Cardiac septum (tissue), 1 donor: ENCODE results near the gene PLSCR1. TPM values are rescaled to one million over a fixed set of nuclear protein-coding genes. Genes with fewer than 3 reads are reported as not detected.
A peak's percentile ranks its signal among the peaks of the same experiment; 100 is the strongest.
"Not testable (repeated sequence)": the region's sequence is repeated elsewhere in the genome, so short reads cannot be mapped to it uniquely, and the experiment has no call there.

Experiments used
- DNase-seq: peaks from one replicate; pipeline ENCODE4 v3.0.0-alpha.2; 2020; ENCODE audit warnings: low spot score
- intact Hi-C: fragments of 100-400 bp; cut with DNase I; formaldehyde crosslinking; loops from one replicate; pipeline ENCODE4 v1.14.0; 2022
- total RNA-seq: library from RNA; stranded (reverse); fragmentation: NEBNext Ultra II Directional; extraction: Animal tissue kit (Norgen Biotek cat#: 25700); gene quantifications from one replicate; pipeline ENCODE4 v1.2.1, GENCODE V29; 2021
- donor health status: DM: no; HTN: no; CAD: no.

PLSCR1 gene
- total RNA-seq, 1 donor from 2014 or later: 43.5 TPM

GRCh38 chr3:146496726-146497125 is 47.7 kb downstream of the PLSCR1 start:
- intact Hi-C loops: no loop called here

GRCh38 chr3:146496251-146496650 is 48.2 kb downstream of the PLSCR1 start:
- no peak for DNase-seq
- intact Hi-C loops: no loop called here

More at GRCh38 chr3:146496726-146497125, 47.7 kb downstream of the PLSCR1 start:
- DNase-seq: no peak

GRCh38 chr3:146493761-146494160 is 50.6 kb downstream of the PLSCR1 start:
- intact Hi-C loops: no loop called here
- no peak for DNase-seq

GRCh38 chr3:146493221-146493620 is 51.2 kb downstream of the PLSCR1 start:
- no peak for DNase-seq
- intact Hi-C loops: no loop called here

- intact Hi-C loops: no loop called here
- DNase-seq: no peak
Measured at GRCh38 chr3:146491303-146491702, 53.1 kb downstream of the PLSCR1 start.

- intact Hi-C loops: no loop called here
- DNase-seq: no peak
Measured at GRCh38 chr3:146485297-146485696, 59.1 kb downstream of the PLSCR1 start.

GRCh38 chr3:146476094-146476740 is 68.2 kb downstream of the PLSCR1 start:
- no peak for DNase-seq
- intact Hi-C loops: no loop called here

- DNase-seq, intact Hi-C loops: not testable (repeated sequence)
Measured at GRCh38 chr3:146474976-146475375, 69.4 kb downstream of the PLSCR1 start.

- intact Hi-C loops: no loop called here
- no peak for DNase-seq
Measured at GRCh38 chr3:146473726-146474125, 70.7 kb downstream of the PLSCR1 start.

- intact Hi-C loops: no loop called here
- no peak for DNase-seq
Measured at GRCh38 chr3:146472611-146473010, 71.8 kb downstream of the PLSCR1 start.

GRCh38 chr3:146471012-146471411 is 73.4 kb downstream of the PLSCR1 start:
- intact Hi-C loops: no loop called here
- no peak for DNase-seq

GRCh38 chr3:146470425-146470990 is 73.9 kb downstream of the PLSCR1 start:
- intact Hi-C loops: no loop called here
- DNase-seq: no peak

GRCh38 chr3:146469150-146470017 is 75.0 kb downstream of the PLSCR1 start, which contains the start of gene PLSCR2:
PLSCR2 (minus strand) TSS chr3:146469561; CDS start chr3:146459904, 9,657 bp downstream.
- peak; percentile 85 for DNase-seq
- intact Hi-C loops: no loop called here

GRCh38 chr3:146468671-146469149 is 75.7 kb downstream of the PLSCR1 start:
- DNase-seq: no peak
- intact Hi-C loops: no loop called here

GRCh38 chr3:146468234-146468633 is 76.2 kb downstream of the PLSCR1 start:
- DNase-seq: no peak
- intact Hi-C loops: no loop called here

- intact Hi-C loops: no loop called here
- DNase-seq: no peak
Measured at GRCh38 chr3:146466604-146467003, 77.8 kb downstream of the PLSCR1 start.

GRCh38 chr3:146465693-146466465 is 78.5 kb downstream of the PLSCR1 start:
- no peak for DNase-seq
- intact Hi-C loops: no loop called here
